ENCODE data around the gene ARHGEF11. TPM values are rescaled to one million over a fixed set of nuclear protein-coding genes. Genes with fewer than 3 reads are reported as not detected.

Gene ARHGEF11
- total RNA-seq, 1 experiment from 2014 or later, result 41.1 TPM

GRCh38 chr1:157032303-157032702, 13.2 kb downstream of the ARHGEF11 start:
- no peak overlapping the region for H2BK120ac ChIP-seq (ENCODE audit: low read depth, low read length, poor library complexity, severe bottlenecking)
- no peak overlapping the region for H2BK5ac ChIP-seq (ENCODE audit: insufficient read length, low read length)
- H3K4ac ChIP-seq (ENCODE audit: low read depth, low read length), result no peak overlapping the region
- H3K27me3 ChIP-seq (ENCODE audit: insufficient read depth, low read length), result no peaks in the 10 kb centered on the region
- no peak overlapping the region for H3K14ac ChIP-seq (ENCODE audit: insufficient read depth, low read length)
- no peaks in the 10 kb centered on the region for H3K23me2 ChIP-seq (ENCODE audit: insufficient read length, low read depth, low read length, poor library complexity, severe bottlenecking)
- H3K4me1 ChIP-seq (ENCODE audit: insufficient read depth, low read length), result no peaks in the 10 kb centered on the region
- no peak overlapping the region for H3T11ph ChIP-seq (ENCODE audit: low read length)
- H4K20me1 ChIP-seq (ENCODE audit: control insufficient read depth, insufficient read depth, insufficient read length), result no peaks in the 10 kb centered on the region
- DNase-seq, result no peak
- Mint-ChIP-seq H3K4me1 (peaks cover 26 to 30% of the 10 kb centered on the region in 2 experiments), H3K9me3 (no peaks in the 10 kb centered on the region), H3K4me3 (no peak overlapping the region), H3K27ac (no peak overlapping the region; a peak in 1 of 7 replicates), H3K27me3 (ENCODE audit: low read depth) (no peaks in the 10 kb centered on the region), H3K36me3 (ENCODE audit: insufficient read depth in 1 of 3, low read depth in 3 of 3) (peaks cover 0 to 3% (median 0%) of the 10 kb centered on the region in 3 experiments; a peak in 2 of 7 replicates)
- no peak for TF ChIP-seq CTCF (conservative IDR thresholded peaks at IDR 0.05)
- no peak overlapping the region for H2AFZ ChIP-seq (ENCODE audit: low read length)
- no CpG with 5 or more reads among the region's 3 CpGs for WGBS (ENCODE audit: extremely low coverage, insufficient read length, low lambda C conversion rate)
- H3K9me3 ChIP-seq (ENCODE audit: control insufficient read depth, low read depth, low read length), result no peaks in the 10 kb centered on the region
- no peak overlapping the region for H3K9ac ChIP-seq (ENCODE audit: extremely low read depth, insufficient read length, low read length)
- no peak overlapping the region for H2AK5ac ChIP-seq (ENCODE audit: insufficient read length, low read length)
- no peak overlapping the region for H3K27ac ChIP-seq (ENCODE audit: insufficient read length, low read depth, low read length)
- H3K79me1 ChIP-seq (ENCODE audit: insufficient read depth, low read depth, low read length, poor library complexity, severe bottlenecking), result peaks cover 7% of the 10 kb centered on the region
- H3K23ac ChIP-seq (ENCODE audit: insufficient read length, low read depth, low read length), result no peak overlapping the region
- no peak overlapping the region for H4K8ac ChIP-seq (replicated peaks; ENCODE audit: insufficient read length, low read depth, low read length)
- H3K79me2 ChIP-seq (ENCODE audit: insufficient read depth, low read length), result no peaks in the 10 kb centered on the region; the same call in 1 of the 2 replicates
- no peak overlapping the region for H3K56ac ChIP-seq (ENCODE audit: insufficient read length, low read depth, low read length)
- H2BK15ac ChIP-seq (ENCODE audit: low read depth, low read length), result no peak overlapping the region
- H2BK12ac ChIP-seq (ENCODE audit: insufficient read length, low read depth, low read length), result no peak overlapping the region
- H4K5ac ChIP-seq (ENCODE audit: insufficient read length, low read depth, low read length), result no peak overlapping the region
- H2BK20ac ChIP-seq (ENCODE audit: low read depth, low read length, poor library complexity, severe bottlenecking), result no peak overlapping the region
- H4K91ac ChIP-seq (ENCODE audit: insufficient read length, low read depth, low read length), result no peak overlapping the region
- H3K4me2 ChIP-seq (ENCODE audit: insufficient read depth, insufficient read length, low read length), result no peak overlapping the region
- H3K18ac ChIP-seq (ENCODE audit: insufficient read length, low read depth, low read length), result no peak overlapping the region

Measured in H9 (cell line).